GM21447 (cell line): ENCODE data around the gene RBM3.

Source experiments
- ATAC-seq: cut with Tn5 transposase; IDR thresholded peaks from one replicate; pipeline ENCODE4 v1.9.1; 2021; ENCODE audit not compliant: unreplicated experiment

RBM3 gene

GRCh38 chrX:48576108-48576507 is 1.8 kb downstream of the RBM3 start:
- no peak for ATAC-seq

DNA sequence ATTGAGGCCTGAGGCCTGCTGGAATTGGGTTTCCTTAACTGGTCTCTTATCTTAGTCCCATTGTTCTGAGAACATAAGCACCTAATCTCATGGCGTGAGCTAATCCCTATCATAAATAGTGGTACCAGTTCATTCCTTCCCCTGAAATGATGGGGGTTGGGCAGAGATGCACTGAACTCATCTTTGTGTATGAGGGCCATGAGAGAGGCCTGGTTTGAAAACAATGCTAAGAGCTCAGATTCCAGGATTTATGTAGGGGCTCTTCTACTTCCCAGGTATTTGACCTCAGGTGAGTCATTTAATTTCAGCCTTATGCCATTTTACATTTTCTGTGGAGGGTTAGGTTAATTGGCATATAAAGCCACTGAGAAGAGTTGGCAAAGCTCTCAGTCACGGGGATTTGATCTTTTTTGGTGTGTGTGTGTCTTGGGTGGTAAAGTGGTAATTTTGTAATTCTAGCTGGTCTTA is 4.4 kb downstream of the RBM3 start:
- ATAC-seq: no peak

DNA sequence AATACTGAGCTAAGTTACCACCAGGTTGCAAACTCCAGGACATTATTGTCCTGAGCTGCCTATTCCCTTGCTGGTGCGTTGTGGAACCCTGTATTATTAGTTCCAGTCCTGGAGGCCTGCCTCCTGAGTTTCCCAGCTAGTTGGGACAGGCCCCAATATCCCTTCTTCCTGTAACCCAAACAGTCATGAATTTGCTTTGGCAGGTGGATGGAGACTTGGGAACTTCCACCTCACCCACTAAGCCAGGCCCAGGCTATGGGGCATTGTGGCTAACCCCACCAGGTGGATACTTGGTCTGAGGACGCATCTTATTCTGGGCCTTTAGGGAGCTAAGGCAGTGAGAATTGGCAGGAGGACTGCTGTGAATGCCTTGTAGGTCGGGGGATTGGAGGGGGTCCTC is 5.0 kb downstream of the RBM3 start:
- no peak for ATAC-seq

DNA sequence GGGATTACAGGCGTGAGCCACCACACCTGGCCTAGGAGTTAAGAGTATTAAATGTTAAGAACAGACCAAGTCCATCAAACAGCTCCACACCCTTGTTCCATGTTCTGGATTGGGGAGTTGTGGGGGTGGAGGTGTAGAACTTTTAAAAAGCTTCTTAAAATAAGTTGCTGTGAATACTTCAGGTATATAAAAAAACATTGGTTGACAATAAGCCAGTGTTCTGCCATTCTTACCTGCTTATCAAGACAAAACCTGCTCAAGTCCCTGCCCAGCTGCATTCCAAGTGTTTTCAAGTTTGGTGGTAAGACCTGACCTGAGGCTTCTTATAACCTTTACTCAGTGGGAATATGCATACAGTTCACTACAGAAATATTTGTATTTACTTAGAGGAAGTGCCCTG is 6.4 kb downstream of the RBM3 start:
- no peak for ATAC-seq

- ATAC-seq: no peak
Measured at GRCh38 chrX:48584698-48585097, 10.4 kb downstream of the RBM3 start.

- ATAC-seq: no peak
Measured at GRCh38 chrX:48589482-48590162, 15.3 kb downstream of the RBM3 start.

DNA sequence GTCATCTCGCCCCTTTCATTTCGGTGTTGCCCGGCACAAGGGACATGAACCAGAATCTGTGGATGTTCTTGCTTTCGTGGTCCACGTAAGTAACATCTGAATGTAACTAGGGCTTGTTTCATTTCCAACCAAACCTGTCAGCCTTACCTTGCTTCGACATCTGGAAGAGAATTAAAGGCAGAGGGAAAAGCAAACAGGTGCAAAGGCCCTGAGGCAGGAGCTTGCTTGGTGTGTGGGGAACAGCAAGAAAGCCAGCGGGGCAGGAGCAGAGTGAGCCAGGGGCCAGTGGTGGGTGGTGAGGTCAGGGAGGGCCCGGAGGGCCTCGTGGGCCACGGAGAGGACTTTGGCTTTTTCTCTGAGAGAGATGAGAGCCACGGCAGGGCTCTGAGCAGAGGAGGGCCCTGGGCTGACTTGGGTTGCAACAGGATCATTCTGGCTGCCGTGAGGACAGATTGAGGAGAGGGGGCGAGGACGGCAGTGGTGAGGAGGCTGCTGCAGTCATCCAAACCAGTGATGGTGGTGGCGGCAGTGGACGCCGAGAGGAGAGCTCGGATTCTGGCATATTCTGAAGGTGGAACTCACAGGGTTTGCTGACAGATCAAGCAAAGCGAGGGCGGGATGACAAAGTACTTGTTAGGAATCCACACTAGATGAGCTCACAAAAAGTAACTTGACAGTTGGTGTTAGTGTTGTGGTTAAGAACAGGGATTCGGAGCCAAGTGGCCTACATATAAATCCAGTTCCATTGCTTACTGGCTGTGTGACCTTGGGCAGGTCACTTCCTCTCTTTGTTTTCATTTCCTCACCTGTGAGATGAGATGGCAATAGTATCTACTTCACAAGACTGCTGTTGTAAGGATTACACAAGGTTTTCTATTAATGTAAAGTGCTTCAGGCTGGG is 16.2 kb downstream of the RBM3 start:
- ATAC-seq: no peak

GRCh38 chrX:48591255-48591791 is 17.0 kb downstream of the RBM3 start:
- ATAC-seq: no peak

DNA sequence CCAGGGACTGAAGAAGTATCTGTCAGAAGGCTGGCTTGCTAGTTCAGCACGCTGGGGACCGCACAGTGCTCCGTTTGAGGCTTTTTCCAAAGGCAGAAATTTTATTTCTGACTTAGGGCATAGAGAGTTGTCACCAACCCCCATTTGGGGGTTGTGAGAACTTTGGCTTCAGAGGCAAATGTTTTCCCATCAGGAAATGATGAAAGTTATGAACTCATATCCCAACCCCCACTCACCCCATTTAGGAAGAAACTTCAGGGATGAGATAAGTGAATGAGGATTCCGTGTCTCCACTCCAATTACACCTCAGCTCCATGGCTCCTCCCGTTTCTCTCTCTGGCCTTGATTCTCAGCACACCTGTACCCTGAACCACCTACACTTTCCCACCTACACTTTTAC is 18.7 kb downstream of the RBM3 start:
- no peak for ATAC-seq

GRCh38 chrX:48595929-48596328 is 21.6 kb downstream of the RBM3 start:
- no peak for ATAC-seq

DNA sequence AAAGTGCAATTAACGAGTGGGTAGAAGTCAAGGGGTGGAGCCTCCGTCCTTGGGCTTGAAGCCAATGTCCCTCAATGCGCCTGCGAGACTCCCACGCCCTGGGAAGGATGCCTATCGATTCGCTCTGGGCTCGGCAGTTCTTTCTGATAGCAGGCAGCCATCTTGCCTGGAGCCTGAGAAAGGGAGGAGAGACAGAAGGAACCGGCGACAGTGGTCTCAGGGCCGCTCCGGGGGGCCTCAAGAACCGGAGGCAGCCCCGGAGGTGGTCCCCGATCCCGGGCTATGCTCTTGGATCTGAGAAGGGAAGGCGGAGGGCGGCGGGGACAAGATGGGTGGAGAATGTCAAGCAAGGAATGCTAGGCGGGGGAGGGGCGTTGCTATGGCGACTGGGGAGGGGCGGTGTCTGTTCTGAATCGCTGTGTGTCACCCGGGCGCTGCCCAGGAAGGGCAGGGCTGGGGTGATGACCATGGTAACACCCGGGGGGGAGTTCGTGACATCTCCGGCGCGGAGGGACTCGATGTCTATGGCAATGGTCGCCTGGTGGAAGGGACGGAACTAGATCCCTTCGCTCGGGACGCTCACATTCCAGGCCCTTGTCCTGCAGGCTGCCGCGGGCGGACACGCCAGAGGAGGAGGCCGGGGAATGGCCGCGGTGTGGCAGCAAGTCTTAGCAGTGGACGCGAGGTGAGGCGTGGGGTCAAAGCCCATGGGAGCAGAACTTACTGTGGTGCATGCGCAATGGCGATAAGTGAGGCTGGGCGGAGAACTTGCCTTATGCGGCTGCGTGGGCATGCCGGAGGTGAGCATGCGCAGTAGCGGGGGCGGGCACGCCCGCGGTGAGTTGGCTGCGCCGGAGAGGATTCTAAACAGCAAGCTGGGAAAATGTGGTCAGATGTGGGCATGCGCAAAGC is 23.3 kb downstream of the RBM3 start, which contains the start of gene WDR13:
Gene WDR13 (plus strand): TSS at position 140 of the 912 bp plus-strand sequence. CDS start 505 bp downstream, at position 645.
- ATAC-seq: peak; percentile 75

DNA sequence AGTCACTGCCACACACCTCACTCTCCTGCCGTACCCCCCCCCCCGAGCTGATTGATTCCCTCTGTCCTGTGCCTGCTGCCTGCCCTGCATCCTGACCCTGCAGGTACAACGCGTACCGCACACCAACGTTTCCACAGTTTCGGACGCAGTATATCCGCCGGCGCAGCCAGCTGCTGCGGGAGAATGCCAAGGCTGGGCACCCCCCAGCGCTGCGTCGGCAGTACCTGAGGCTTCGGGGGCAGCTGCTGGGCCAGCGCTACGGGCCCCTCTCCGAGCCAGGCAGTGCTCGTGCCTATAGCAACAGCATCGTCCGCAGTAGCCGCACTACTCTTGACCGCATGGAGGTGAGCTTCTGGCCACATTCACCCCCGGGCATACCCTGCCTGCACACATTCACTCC is 24.3 kb downstream of the RBM3 start:
- ATAC-seq: no peak

GRCh38 chrX:48599341-48599740 is 25.1 kb downstream of the RBM3 start:
- no peak for ATAC-seq

DNA sequence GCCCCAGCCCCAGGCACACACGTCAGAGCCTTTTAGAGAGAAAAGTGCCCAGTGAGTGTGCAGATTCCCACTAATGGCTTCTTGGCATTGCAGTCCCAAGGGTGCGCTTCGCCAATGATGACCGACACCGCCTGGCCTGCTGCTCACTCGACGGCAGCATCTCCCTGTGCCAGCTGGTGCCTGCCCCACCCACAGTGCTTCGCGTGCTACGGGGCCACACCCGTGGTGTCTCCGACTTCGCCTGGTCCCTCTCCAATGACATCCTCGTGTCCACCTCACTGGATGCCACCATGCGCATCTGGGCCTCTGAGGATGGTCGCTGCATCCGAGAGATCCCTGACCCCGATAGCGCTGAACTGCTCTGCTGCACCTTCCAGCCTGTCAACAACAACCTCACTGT is 25.9 kb downstream of the RBM3 start:
- ATAC-seq: no peak

DNA sequence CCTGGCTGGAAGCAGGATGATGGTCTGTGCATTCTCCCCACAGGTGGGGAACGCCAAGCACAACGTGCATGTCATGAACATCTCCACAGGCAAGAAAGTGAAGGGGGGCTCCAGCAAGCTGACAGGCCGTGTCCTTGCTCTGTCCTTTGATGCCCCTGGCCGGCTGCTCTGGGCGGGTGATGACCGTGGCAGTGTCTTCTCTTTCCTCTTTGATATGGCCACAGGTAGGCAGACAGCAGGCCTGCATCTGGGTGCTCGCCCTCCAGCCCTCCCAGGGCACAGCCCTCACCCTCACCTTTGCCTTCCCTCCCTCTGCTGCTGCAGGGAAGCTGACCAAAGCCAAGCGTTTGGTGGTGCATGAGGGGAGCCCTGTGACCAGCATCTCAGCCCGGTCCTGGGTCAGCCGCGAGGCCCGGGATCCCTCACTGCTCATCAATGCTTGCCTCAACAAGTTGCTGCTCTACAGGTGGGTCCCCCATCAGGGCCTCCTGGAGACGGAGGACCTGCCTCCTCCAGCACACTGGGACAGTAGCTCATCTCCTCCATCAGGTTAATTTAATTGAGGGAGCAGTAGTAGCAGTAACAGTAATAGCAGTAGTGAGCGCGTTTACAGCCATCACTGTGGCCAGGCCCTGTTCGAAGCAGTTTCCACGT is 27.6 kb downstream of the RBM3 start:
- no peak for ATAC-seq

GRCh38 chrX:48604701-48605100 is 30.4 kb downstream of the RBM3 start:
- ATAC-seq: no peak

DNA sequence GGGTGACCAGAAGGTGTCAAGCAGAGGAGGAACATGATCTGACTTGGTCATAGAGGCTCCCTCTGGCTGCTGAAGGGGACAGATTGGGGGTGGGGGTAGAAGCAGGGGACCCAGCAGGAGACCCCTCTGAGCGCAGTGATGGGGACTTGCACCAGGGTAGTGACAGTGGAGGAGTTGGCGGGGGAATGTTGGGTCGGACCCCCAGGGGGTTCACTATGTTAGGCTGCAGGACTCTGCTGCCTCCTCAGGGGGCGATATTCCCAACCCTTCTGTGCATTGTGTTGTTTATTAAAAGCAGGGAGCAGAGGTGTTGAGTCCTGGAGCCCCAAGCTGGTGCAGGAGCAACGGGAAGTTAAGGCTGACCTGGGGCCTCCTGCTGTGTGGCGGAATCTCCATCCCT is 31.8 kb downstream of the RBM3 start:
- no peak for ATAC-seq

- no peak for ATAC-seq
Measured at GRCh38 chrX:48611703-48612102, 37.4 kb downstream of the RBM3 start.

- no peak for ATAC-seq
Measured at GRCh38 chrX:48613502-48614160, 39.3 kb downstream of the RBM3 start.

DNA sequence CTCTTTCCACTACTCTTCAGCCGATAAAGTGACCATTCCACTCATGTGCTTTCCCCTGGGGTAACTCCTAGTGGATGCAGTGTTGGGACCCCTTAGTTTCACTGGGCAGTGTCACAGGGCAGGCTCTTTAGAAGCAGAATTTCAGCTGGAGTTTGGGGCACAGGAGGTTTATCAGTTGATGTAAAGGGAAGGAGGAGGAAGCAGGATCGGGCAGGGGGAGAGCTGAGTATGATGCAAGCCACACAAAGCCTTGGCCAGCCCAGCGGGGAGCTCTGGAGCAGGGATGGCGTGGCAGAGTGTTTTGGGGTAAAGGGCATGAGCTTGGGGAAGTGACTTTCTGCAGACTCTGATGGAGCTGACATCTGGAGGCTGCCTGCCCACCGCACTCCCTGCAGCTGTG is 42.3 kb downstream of the RBM3 start:
- ATAC-seq: no peak
